Measurements from ENCODE around the gene UBE2U.

Gene UBE2U

DNA sequence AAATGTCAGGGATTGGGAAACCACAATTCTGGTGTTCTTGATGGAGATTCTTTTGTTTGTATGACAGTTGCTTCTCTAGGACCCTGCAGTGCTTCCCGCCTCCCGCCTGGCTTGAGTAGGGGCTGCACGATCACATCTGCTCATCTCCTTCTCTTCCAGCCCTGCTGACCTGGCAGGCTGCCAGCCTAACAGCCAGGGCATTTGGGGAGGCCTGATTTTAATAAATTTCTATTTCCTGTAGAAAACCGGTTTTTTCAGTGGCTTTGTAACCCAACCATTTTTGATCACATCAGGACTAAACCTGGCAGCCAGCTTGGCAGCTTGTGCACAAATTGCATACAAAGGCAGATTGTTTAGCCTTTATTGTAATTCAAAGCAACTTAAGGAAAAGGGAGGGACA lies 78.9 kb downstream of the UBE2U start:
- TF ChIP-seq, protein P1, sequence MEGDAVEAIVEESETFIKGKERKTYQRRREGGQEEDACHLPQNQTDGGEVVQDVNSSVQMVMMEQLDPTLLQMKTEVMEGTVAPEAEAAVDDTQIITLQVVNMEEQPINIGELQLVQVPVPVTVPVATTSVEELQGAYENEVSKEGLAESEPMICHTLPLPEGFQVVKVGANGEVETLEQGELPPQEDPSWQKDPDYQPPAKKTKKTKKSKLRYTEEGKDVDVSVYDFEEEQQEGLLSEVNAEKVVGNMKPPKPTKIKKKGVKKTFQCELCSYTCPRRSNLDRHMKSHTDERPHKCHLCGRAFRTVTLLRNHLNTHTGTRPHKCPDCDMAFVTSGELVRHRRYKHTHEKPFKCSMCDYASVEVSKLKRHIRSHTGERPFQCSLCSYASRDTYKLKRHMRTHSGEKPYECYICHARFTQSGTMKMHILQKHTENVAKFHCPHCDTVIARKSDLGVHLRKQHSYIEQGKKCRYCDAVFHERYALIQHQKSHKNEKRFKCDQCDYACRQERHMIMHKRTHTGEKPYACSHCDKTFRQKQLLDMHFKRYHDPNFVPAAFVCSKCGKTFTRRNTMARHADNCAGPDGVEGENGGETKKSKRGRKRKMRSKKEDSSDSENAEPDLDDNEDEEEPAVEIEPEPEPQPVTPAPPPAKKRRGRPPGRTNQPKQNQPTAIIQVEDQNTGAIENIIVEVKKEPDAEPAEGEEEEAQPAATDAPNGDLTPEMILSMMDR (IDR thresholded peaks at IDR 0.05; ENCODE audit: low read depth, low read length, poor library complexity, severe bottlenecking), result no peak
- no peak for TF ChIP-seq EZH2phosphoT487 (IDR thresholded peaks at IDR 0.05; ENCODE audit: borderline replicate concordance, low read length)
- Histone ChIP-seq H3F3A (ENCODE audit: control insufficient read depth, insufficient read depth) (no peaks in the 10 kb centered on the region), H3K9me2 (replicated peaks; ENCODE audit: control insufficient read depth, low read length) (no peaks in the 10 kb centered on the region), H3K4me2 (ENCODE audit: low read length) (no peak overlapping the region), H3K4me3 (ENCODE audit: low read length) (no peak overlapping the region), H3K79me2 (ENCODE audit: control insufficient read depth, low read length) (no peaks in the 10 kb centered on the region), H4K20me1 (ENCODE audit: control insufficient read depth, insufficient read depth, low read depth, low read length) (no peaks in the 10 kb centered on the region), H3K4me1 (ENCODE audit: control insufficient read depth, low read length) (no peaks in the 10 kb centered on the region), H3K27ac (ENCODE audit: low read depth, low read length) (no peak overlapping the region), H3K36me3 (ENCODE audit: control insufficient read depth, low read length) (no peaks in the 10 kb centered on the region), H3K27me3 (ENCODE audit: control insufficient read depth, low read length) (no peaks in the 10 kb centered on the region), H3K9me3 (ENCODE audit: control insufficient read depth, insufficient read depth, low read length) (no peaks in the 10 kb centered on the region)

DNA sequence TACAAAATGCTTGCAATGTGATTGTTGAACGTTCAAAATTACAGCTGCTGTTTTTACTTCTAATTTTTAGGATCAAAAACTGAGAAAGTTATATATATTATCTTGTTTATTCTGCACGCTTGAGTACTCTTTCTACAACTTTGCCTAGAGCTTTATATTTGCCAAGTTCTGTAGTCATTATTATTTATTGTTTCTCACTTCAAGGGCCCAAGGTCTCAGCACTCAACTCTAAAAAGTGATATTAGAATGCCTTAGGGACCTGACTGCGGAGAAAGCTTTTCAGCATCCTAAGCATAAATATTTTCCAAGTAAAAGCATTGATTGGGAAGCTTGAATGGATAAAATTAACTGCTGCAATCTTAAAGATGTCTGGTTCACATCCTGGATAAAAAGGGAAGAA lies 83.6 kb downstream of the UBE2U start:
- Histone ChIP-seq H4K20me1 (ENCODE audit: control insufficient read depth, insufficient read depth, low read depth, low read length) (no peaks in the 10 kb centered on the region), H3K79me2 (ENCODE audit: control insufficient read depth, low read length) (no peaks in the 10 kb centered on the region), H3K4me1 (ENCODE audit: control insufficient read depth, low read length) (no peaks in the 10 kb centered on the region), H3K27ac (ENCODE audit: low read depth, low read length) (no peak overlapping the region), H3K4me3 (ENCODE audit: low read length) (no peak overlapping the region), H3K4me2 (ENCODE audit: low read length) (no peak overlapping the region), H3K9me2 (replicated peaks; ENCODE audit: control insufficient read depth, low read length) (no peaks in the 10 kb centered on the region), H3K27me3 (ENCODE audit: control insufficient read depth, low read length) (peaks cover 3% of the 10 kb centered on the region; the same call in 1 of the 2 replicates), H3K9me3 (ENCODE audit: control insufficient read depth, insufficient read depth, low read length) (no peaks in the 10 kb centered on the region), H3F3A (ENCODE audit: control insufficient read depth, insufficient read depth) (no peaks in the 10 kb centered on the region), H3K36me3 (ENCODE audit: control insufficient read depth, low read length) (no peaks in the 10 kb centered on the region)
- no peak for TF ChIP-seq EZH2phosphoT487 (IDR thresholded peaks at IDR 0.05; ENCODE audit: borderline replicate concordance, low read length)
- TF ChIP-seq, protein P1 (IDR thresholded peaks at IDR 0.05; ENCODE audit: low read depth, low read length, poor library complexity, severe bottlenecking), result no peak

DNA sequence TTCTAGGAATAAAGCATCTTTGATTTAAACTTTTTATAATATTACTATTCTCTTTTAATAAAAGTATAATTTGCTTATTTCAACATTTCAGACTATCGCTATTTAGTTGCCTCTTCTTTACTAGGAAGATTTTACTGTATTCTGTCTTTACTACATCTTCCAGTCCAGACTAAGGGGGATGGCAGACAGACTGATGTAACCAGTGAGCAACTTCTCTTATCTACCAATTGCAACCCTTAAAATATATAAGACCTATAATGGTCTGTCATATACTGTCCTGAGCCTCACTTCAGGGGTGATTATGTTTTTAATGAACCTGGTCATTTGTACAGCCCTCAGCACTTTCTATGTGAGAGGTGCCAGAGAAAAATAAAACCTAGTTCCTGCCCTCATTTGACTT lies 87.0 kb downstream of the UBE2U start:
- H3K9me2 ChIP-seq (replicated peaks; ENCODE audit: control insufficient read depth, low read length), result no peaks in the 10 kb centered on the region
- no peak overlapping the region for H3K27ac ChIP-seq (ENCODE audit: low read depth, low read length)
- no peaks in the 10 kb centered on the region for H3K79me2 ChIP-seq (ENCODE audit: control insufficient read depth, low read length)
- TF ChIP-seq EZH2phosphoT487 (IDR thresholded peaks at IDR 0.05; ENCODE audit: borderline replicate concordance, low read length), result no peak
- TF ChIP-seq, protein P1 (IDR thresholded peaks at IDR 0.05; ENCODE audit: low read depth, low read length, poor library complexity, severe bottlenecking), result no peak
- H3K27me3 ChIP-seq (ENCODE audit: control insufficient read depth, low read length), result peaks cover 5% of the 10 kb centered on the region; the same call in 1 of the 2 replicates
- H3K4me1 ChIP-seq (ENCODE audit: control insufficient read depth, low read length), result no peaks in the 10 kb centered on the region
- no peak overlapping the region for H3K4me3 ChIP-seq (ENCODE audit: low read length)
- H3K9me3 ChIP-seq (ENCODE audit: control insufficient read depth, insufficient read depth, low read length), result no peaks in the 10 kb centered on the region
- H3K36me3 ChIP-seq (ENCODE audit: control insufficient read depth, low read length), result no peaks in the 10 kb centered on the region
- no peaks in the 10 kb centered on the region for H3F3A ChIP-seq (ENCODE audit: control insufficient read depth, insufficient read depth)
- no peaks in the 10 kb centered on the region for H4K20me1 ChIP-seq (ENCODE audit: control insufficient read depth, insufficient read depth, low read depth, low read length)
- no peak overlapping the region for H3K4me2 ChIP-seq (ENCODE audit: low read length)
